ENCODE results near the gene AP1B1.
A peak's percentile ranks its signal among the peaks of the same experiment; 100 is the strongest.

The AP1B1 gene

GRCh38 chr22:29311464-29312217 is 76.7 kb downstream of the AP1B1 start:
- no peak for DNase-seq

GRCh38 chr22:29310863-29311339 is 77.5 kb downstream of the AP1B1 start:
- DNase-seq, result peak; percentile 90

GRCh38 chr22:29310065-29310862 is 78.1 kb downstream of the AP1B1 start:
- no peak for DNase-seq

- no peak for DNase-seq
These were observed 78.9 kb downstream of the AP1B1 start for GRCh38 chr22:29309332-29310064.

- DNase-seq, result no peak
These were observed 79.5 kb downstream of the AP1B1 start for GRCh38 chr22:29308791-29309262.

- DNase-seq, result no peak
These were observed 80.1 kb downstream of the AP1B1 start for GRCh38 chr22:29308148-29308790.

GRCh38 chr22:29307596-29308147 is 80.7 kb downstream of the AP1B1 start:
- no peak for DNase-seq

- peak; percentile 55 to 68 for DNase-seq
These were observed 81.4 kb downstream of the AP1B1 start for GRCh38 chr22:29306835-29307595.

GRCh38 chr22:29306175-29306834 is 82.1 kb downstream of the AP1B1 start, which contains the start of gene GAS2L1:
TSS of gene GAS2L1 (plus strand) at chr22:29306650. CDS start at chr22:29308106, 1,456 bp downstream.
- peak; percentile 14 to 76 for DNase-seq

- no peak for DNase-seq
These were observed 82.6 kb downstream of the AP1B1 start for GRCh38 chr22:29305836-29306174.

GRCh38 chr22:29302681-29303465 is 85.5 kb downstream of the AP1B1 start:
- no peak for DNase-seq

GRCh38 chr22:29302402-29302680 is 86.0 kb downstream of the AP1B1 start:
- peak in 1 of 2 donors; percentile 40 for DNase-seq

- no peak for DNase-seq
These were observed 86.5 kb downstream of the AP1B1 start for GRCh38 chr22:29301716-29302401.

- no peak for DNase-seq
These were observed 87.4 kb downstream of the AP1B1 start for GRCh38 chr22:29300807-29301601.

GRCh38 chr22:29300467-29300806 is 87.9 kb downstream of the AP1B1 start:
- DNase-seq, result no peak

- no peak for DNase-seq
These were observed 89.1 kb downstream of the AP1B1 start for GRCh38 chr22:29299136-29299900.

GRCh38 chr22:29298641-29299040 is 89.7 kb downstream of the AP1B1 start:
- no peak for DNase-seq

GRCh38 chr22:29292379-29292778 is 96.0 kb downstream of the AP1B1 start:
- DNase-seq, result no peak

All from hippocampal formation (tissue), 2 donors.